ENCODE results near the gene RRP1B.

RRP1B gene

GRCh38 chr21:43721206-43721605 is 61.8 kb downstream of the RRP1B start:
- no peak for DNase-seq (ENCODE audit: low spot score)

GRCh38 chr21:43721939-43722338 is 62.6 kb downstream of the RRP1B start:
- no peak for DNase-seq (ENCODE audit: low spot score)

DNA sequence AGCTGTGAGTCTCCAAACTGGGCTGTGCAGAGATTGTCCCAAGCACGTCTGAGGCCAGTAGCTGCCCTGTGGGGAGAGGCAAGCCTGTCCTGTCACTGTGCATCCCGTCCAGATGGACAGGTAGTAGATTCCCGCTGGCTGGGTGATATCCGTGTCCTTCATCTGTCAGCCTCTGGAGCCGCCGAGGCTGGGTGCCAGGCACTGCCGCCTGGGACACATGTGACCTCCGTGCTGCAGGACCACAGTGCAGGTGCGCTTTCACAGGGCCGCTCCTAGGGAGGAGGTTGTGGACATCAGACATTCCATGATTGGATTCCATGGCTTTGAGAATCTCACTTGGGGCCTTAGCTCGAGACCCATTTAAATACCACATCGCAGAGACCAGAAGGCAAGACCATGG is 64.3 kb downstream of the RRP1B start:
- no peak for DNase-seq (ENCODE audit: low spot score)

DNA sequence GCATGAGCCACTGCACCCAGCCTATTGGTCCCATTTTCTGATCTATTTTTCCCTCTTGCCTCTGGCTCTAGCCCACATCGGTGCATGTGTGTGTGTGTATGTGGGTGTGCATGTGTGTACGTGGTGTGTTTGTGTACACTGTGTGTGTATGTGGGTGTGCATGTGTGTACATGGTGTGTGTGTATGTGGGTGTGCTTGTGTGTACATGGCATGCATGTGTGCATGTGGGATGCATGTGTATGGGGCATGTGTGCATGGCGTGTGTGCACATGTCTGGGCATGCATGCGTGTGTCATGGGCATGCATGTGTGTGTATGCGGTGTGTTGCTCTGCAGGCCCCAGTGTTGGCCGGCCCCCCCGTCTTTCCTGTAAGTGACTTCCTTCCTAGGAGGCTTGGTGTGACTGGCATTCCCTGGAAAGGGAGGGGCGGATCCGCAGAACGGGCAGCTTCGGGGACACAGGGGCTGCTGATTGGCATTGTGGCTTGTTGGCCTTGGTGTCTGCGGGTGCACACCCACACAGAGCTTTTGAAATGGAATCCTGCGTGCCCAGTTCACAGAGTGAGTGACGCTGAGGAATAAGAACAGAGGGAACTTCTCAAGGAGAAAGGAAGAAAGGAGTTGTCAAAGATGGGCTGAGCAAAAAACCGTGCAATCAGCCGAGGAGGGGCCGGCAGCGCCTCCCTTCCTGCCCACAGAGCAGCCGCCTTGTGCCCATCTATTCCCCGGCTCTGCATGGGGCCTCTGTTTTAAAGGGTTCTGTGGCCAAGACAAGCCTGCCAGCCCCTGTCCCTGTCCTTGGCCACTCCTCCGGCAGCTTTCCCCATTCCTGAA is 67.5 kb downstream of the RRP1B start:
- no peak for DNase-seq (ENCODE audit: low spot score)

DNA sequence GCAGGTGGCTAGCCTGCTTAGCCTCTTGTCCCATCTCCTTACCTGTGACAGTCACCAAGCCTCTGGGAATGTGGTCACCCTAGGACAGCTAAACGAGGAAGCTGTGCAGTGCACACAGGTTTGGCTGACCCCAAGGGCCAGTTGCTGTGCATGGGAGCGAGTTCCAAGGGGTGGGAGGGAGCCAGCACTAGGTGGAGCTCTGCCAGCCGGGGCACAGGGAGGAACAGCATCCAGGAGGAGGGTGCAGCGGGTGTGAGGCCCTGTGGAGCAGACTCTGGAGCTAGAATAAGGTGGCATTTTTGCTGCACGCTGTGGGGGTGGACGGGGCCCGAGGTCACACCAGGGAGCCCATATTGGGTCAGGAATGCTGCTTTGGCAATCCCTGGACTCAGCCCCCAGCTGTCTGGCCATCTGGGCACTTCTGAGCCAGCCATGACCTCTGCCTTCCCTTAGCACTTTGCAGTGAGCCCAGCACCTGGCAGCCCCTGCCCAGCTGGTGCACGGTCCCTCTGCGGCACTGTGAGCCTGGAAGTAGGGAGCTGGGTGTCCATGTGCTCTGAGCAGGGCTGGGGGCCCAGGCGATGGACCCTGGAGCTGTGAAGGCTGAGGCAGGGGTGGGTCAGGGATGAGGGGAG is 68.3 kb downstream of the RRP1B start:
- DNase-seq (ENCODE audit: low spot score), result no peak

DNA sequence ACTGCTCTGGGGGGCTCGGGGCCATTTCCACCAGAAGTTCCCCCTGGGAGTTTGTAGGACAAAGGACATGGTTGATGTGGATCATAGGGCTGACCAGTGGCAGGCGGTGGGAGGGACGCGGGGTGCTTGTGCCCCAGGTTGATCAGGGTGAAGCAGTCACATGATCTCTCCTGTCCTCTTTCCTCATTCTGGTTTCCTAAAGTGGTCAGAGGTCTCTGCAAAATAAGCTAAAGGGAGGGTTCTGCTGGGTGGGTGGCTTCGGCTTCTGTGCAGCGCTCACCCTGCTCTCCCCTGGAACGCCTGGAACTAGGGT is 68.8 kb downstream of the RRP1B start:
- no peak for DNase-seq (ENCODE audit: low spot score)

DNA sequence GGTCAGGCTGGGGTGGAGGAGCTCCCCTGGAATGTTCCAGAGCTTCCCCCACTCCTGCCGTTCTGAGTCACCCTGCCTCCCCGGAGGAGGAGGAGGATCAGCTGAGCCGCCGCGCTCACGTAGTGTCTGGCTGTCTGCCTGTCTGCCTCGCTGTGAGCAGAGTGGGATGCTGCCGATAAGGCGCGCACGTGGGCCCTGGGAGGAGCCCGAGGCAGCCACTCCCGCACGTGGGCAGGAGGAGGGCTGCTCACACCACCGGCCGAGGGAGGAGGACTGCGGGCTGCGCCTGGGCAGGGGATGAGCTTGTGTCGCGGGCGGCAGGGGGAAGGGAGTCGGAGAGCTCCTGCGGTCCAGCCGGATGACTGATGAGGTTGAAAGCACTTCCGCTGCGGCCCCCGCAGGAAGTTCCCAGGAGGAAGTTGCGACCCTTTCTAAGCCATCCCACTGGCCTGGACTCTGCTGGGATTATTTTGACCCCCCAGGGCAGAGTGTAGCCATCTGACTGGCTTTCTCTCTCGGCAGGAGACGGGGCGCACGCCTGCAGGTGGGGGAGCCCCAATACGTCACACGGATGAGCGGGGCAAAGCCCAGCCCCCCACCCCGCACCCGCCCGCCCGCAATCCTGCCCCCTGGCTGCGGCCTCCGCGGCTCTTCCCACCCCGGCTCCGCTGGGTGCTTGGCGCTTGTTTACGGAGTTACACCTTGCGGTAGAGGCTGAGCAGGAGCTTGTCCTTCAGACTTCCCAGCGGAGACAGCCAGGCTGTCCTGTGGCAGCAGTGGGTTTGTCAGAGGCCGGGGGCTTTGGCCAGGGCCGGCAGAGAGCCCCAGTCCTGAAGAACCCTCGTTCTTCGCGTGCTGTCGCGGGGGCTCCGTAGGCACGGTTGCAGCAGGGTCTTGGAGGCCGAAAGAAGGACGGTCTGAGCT is 69.4 kb downstream of the RRP1B start:
- peak; percentile 96 for DNase-seq (ENCODE audit: low spot score)

DNA sequence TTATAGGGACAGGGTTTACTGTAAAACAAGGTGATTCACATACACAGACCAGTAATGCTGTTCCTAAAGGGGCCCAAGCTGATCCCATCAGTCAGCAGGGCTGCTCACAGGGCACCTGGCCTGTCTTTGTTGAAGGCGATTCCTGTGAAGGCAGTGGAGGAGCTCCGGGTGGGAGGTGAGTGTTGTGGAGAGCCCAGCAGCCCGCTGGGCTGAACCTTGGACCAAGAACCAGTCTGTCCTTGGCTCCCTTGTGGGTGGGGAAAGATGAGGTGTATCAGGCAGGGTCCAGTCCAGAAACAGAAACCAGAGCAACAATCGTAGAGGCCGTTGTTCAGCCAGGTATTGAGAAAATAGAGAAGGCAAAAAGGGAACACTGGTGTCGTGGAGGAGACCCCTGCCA is 72.1 kb downstream of the RRP1B start:
- no peak for DNase-seq (ENCODE audit: low spot score)

DNA sequence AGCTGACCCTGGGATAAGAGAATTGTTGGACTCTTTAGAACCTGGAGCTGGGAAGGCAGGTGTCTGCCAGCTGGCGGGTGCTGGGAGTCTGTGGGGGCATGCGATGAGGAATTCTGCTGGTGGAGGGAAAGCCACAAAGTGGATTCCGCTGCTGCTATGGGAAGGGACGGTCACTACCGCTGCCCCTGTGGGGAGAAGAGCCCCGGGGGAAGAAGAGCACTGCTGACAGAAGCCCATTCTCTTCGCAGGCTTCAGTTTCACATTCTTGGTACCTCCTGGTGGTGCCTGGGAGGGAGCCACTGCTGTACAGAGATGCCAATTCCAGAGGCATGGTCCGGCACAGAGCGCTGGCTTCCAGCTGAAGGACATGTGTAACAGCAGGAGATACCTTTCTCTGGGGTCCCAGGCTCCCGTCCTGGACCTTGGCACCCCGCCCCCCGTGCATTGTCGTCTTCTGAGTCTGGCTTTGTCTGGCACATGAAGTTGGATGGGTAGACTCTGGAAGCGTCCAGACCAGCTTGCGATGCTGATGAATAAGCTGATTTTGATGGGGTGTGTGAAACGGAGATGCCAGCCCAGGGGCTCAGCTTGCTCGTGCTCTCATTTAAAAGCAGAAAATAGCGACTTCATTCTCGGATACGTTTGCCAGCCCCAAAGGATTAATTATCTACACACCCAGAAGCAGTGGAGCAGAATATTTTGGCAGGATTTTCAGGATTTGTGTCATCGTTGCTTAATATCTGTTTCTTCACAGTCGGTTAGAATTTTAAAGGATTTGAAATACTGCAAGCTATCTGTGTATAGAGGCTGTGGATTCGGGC is 72.7 kb downstream of the RRP1B start:
- DNase-seq (ENCODE audit: low spot score), result peak; percentile 57

DNA sequence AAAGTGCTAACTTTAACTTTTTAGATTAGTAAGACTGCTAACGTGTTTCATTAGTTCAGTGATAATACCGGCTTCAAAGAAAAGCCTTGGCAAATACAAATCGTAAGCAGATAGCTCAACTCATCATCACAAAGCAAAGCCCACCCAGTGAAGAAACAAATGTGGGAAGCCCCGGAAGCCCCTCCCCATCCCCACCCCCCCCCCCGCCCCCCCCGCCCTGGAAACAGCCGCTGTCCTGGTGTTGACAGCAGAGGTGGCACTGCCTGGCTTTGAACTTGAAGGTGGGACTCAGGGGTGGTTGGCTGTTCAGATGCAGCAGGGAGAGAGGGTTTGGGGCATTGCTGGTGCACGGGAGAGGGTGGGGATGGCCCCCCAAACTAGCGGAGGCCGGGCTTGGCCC is 73.7 kb downstream of the RRP1B start:
- no peak for DNase-seq (ENCODE audit: low spot score)

GRCh38 chr21:43733529-43734071 is 74.2 kb downstream of the RRP1B start:
- DNase-seq (ENCODE audit: low spot score), result peak; percentile 75

DNA sequence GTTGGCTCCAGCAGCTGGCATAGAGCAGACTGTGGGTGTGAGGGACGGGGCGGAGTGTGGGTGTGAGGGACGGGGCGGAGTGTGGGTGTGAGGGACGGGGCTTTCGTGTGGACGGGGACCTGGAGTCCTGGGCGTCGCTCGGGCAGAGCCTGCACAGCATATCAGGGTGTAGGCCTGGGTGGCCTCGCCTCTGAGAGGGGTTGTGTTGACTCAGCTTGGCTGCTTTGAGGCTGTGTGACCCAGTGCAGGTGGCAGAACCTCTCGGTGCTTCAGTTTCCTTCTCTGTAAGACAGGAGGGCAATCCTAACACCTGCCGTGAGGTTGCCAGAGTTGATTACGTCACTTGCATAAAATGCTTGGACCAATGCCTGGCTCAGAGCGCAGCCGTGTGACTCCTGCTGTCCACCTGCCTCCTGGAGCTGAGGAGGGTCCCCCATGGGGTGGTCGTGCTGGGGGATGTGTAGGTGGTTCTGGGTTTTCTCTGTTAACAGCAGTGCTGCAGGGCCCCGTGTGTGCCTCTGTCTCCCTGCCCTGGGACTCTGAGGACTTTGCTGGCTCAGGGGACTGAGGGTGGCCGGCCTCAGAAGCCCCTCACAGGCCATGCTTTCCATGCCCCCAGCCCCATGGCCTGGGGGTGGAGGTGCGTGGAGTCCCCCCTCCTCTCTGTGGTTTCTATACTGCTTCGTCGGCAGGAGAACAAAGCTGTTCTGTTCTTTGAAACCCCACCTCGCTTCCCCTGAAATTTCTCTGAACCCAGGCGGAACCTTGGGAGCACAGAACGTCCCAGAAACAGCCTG is 75.0 kb downstream of the RRP1B start:
- no peak for DNase-seq (ENCODE audit: low spot score)

DNA sequence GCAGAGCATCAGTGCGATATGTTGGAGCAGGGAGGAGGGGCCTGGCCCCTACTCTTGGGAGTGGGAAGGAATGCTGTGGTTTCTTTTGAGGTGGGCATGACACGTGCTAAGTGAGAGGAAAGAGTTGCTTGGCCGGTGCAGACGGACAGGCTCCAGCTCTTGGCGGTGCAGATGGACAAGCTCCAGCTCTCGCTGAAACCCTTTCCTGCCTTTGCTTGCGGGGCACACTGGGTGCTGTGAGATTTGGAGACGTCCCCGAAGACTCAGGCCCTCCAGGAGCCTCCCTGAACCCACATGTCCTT is 75.5 kb downstream of the RRP1B start:
- no peak for DNase-seq (ENCODE audit: low spot score)

- no peak for DNase-seq (ENCODE audit: low spot score)
These were observed 76.1 kb downstream of the RRP1B start for GRCh38 chr21:43735236-43736091.

- no peak for DNase-seq (ENCODE audit: low spot score)
These were observed 77.0 kb downstream of the RRP1B start for GRCh38 chr21:43736224-43736883.

DNA sequence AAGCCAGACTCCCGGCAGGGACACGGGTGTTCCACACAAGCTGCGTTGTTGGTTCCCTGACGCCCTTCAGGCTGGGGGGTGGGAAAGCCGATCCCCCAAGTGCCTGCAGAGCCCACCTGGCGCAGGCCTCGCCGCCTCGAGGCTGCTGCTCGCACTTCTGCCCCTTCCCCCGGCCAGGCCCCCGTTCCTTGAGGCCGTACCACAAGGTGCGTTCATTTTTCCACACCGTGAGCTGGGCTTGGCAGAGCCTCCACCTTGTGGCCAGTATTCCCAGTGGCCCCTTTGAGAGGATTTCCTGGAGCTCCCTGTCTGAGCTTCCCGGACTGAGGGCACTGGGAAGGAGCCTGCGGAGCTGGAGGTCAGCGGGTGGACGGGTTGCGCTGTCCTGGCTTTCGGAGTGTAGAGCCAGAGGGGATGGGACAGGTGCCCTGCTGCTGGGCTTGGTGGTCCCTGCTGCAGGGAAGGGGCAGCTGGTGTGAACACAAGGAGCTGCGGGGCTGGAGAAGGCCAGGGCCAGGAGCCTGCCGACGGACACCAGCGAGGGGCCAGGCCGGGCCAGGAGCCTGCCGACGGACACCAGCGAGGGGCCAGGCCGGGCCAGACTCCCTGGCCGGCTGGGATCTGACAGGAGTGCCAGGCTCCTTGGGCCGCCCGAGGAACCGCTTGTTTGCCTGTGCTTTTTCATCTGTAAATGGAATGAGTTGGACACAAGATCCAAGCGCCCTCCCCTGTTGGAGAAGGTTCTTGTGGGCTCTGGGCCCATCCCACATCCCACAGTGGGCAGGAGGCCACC is 78.0 kb downstream of the RRP1B start:
- no peak for DNase-seq (ENCODE audit: low spot score)

- no peak for DNase-seq (ENCODE audit: low spot score)
These were observed 80.5 kb downstream of the RRP1B start for GRCh38 chr21:43739621-43740435.

Measured in AG08395 (cell line).